ENCODE results near the gene CDH23.

DNA sequence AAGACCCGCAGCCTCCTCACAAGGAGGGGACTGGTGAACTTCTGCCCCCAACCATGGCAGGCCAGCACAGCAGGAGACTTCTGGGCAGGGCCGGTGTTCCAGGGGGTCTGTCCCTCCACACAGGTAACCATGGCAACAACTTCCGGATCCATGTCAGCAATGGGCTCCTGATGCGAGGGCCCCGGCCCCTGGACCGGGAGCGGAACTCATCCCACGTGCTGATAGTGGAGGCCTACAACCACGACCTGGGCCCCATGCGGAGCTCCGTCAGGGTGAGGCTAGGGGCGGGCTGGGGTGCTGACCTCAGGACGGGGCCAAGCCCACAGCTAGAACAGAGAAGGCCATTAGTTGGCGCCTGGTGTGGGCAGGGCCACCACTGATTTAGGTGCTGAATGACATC lies 328.5 kb downstream of the CDH23 start:
- no peak for TF ChIP-seq CEBPB (IDR thresholded peaks at IDR 0.05)
- TF ChIP-seq EHMT2 (IDR thresholded peaks at IDR 0.05; ENCODE audit: low read depth) = no peak
- TF ChIP-seq, protein P1, sequence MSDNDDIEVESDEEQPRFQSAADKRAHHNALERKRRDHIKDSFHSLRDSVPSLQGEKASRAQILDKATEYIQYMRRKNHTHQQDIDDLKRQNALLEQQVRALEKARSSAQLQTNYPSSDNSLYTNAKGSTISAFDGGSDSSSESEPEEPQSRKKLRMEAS (IDR thresholded peaks at IDR 0.05) = no peak

Data from A549 (cell line).